ENCODE measurements around the gene DUSP12.

DNA sequence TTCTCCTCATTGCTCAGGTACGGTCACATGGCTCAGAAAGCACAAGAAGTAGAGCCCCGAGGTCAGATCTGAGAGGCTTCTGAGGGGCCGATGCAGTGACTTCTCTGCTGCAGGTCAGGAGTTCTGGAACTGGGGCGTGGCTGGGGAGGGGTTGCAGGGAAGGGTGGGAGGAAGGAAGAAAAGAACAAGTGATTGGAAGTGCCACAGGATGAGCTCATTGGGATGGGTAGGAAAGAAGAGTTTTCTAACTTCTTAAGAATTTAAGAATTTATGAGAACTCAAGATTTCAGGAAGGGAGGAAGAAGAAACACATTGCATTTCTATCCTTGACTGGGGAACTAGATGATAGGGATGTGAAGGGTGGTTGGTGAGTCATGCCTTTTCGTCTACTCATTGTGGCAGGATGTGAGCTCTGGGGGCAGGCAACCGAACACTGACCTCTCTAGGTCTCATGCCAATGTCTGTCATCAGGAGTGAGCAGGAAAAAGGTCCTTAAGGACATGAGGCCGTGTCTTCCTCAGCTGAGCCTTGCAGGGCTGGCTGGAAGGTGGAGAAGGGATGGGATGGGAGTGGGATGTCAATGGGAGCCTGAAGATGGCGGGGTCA, 27.7 kb upstream of the DUSP12 start:
- TF ChIP-seq, protein P1, sequence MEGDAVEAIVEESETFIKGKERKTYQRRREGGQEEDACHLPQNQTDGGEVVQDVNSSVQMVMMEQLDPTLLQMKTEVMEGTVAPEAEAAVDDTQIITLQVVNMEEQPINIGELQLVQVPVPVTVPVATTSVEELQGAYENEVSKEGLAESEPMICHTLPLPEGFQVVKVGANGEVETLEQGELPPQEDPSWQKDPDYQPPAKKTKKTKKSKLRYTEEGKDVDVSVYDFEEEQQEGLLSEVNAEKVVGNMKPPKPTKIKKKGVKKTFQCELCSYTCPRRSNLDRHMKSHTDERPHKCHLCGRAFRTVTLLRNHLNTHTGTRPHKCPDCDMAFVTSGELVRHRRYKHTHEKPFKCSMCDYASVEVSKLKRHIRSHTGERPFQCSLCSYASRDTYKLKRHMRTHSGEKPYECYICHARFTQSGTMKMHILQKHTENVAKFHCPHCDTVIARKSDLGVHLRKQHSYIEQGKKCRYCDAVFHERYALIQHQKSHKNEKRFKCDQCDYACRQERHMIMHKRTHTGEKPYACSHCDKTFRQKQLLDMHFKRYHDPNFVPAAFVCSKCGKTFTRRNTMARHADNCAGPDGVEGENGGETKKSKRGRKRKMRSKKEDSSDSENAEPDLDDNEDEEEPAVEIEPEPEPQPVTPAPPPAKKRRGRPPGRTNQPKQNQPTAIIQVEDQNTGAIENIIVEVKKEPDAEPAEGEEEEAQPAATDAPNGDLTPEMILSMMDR (conservative IDR thresholded peaks at IDR 0.05 in 1 of 2, IDR thresholded peaks at IDR 0.05 in 1 of 2; ENCODE audit: extremely low read depth in 1 of 2, insufficient read depth in 1 of 2, low read depth in 1 of 2, low read length in 2 of 2), result no peak
- TF ChIP-seq EZH2 (IDR thresholded peaks at IDR 0.05; ENCODE audit: borderline replicate concordance, low read length), result no peak

All from mammary epithelial cell (primary cell).